Measurements from ENCODE around the gene LRRN3.

Gene LRRN3

DNA sequence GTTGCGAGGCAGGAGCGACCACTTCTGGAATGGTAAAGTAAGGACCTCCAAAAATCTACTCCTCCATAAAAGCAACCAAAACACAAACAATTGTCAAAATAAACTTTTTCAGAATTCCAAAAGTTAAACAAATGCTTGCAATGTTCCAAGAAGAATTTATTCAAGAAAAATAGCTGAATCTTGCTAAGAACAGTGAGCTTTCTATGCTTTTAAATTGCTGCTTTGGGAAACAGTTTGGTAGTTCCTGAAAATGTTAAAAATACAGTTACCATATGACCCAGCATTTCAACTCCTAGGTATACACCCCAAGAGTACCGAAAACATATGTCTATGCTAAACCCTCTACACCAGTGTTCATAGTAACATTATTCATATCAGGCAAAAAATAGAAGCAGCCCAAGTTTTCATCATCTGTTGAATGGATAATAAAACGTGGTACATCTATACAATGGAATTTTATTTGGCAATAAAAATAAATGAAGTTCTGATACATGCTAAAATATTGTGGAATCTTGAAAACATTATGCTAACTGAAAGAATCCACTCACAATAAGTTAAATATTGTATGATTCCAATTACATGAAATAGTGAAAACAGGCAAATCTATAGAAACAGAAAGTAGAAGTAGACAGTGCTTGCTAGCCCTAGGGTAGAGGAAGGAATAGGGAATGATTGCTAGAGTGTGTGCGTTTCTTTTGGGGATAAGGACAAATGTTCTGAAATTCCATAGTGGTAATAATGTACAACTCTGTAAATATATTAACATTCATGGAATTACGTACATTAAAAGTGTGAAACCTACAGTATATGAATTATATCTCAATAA is 57.0 kb downstream of the LRRN3 start:
- H3K36me3 ChIP-seq (ENCODE audit: control insufficient read depth in 2 of 2, insufficient read depth in 2 of 2, low read length in 2 of 2): no peaks in the 10 kb centered on the region
- H3K9ac ChIP-seq (ENCODE audit: low read depth in 1 of 2, low read length in 2 of 2): no peak overlapping the region
- H3K9me3 ChIP-seq (ENCODE audit: control insufficient read depth in 2 of 2, low read length in 2 of 2): no peaks in the 10 kb centered on the region
- no peak overlapping the region for H3K4me3 ChIP-seq (ENCODE audit: low read length in 2 of 2)
- H3K27me3 ChIP-seq (ENCODE audit: control insufficient read depth in 2 of 2, insufficient read depth in 2 of 2, low read length in 2 of 2): no peaks in the 10 kb centered on the region
- H3K27ac ChIP-seq (ENCODE audit: low read depth in 2 of 2, low read length in 2 of 2): no peak overlapping the region
- no peaks in the 10 kb centered on the region for H3K4me1 ChIP-seq (ENCODE audit: control insufficient read depth in 2 of 2, insufficient read depth in 2 of 2, low read length in 2 of 2)

DNA sequence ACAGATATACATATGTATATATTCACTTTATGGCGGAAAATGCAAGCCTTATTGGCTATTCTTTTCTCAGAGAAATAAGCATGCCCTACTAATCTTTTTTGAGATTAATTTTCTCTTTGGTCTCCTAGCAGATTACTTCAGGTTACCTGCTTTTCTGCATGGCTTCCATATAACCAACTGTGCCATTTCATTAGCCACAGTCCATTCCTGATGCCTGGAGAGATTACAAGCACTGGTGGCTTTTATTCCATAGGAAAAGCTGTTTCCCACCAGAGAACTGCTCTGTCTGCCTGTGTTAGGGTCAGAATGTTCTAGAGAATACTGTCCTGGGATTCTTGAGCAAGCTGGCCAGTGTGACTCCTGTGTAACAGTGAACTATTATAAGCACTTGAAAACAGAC is 59.8 kb downstream of the LRRN3 start:
- no peak overlapping the region for H3K9ac ChIP-seq (ENCODE audit: low read depth in 1 of 2, low read length in 2 of 2)
- H3K4me3 ChIP-seq (ENCODE audit: low read length in 2 of 2): no peak overlapping the region
- no peaks in the 10 kb centered on the region for H3K27me3 ChIP-seq (ENCODE audit: control insufficient read depth in 2 of 2, insufficient read depth in 2 of 2, low read length in 2 of 2)
- H3K27ac ChIP-seq (ENCODE audit: low read depth in 2 of 2, low read length in 2 of 2): no peak overlapping the region
- no peaks in the 10 kb centered on the region for H3K36me3 ChIP-seq (ENCODE audit: control insufficient read depth in 2 of 2, insufficient read depth in 2 of 2, low read length in 2 of 2)
- H3K4me1 ChIP-seq (ENCODE audit: control insufficient read depth in 2 of 2, insufficient read depth in 2 of 2, low read length in 2 of 2): no peaks in the 10 kb centered on the region
- H3K9me3 ChIP-seq (ENCODE audit: control insufficient read depth in 2 of 2, low read length in 2 of 2): no peaks in the 10 kb centered on the region

DNA sequence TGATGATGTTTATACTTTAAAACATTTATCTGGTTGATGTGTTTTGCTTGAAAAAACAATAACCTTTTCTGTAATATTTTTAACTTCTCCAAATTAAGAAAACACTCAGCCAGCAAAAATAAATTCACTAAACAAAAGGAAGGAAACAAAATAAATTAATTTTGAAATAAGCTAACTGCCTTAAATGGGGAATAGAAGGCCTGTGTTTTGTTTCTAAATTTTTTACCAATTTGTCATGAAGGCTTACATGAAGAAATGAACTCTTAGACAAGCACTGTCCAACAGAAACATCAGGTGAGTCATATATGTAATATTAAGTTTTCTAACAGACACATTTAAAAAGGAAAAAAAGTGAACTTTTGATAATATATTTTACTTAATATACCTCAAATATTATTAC is 68.5 kb downstream of the LRRN3 start:
- Histone ChIP-seq H3K9ac (ENCODE audit: low read depth in 1 of 2, low read length in 2 of 2) (no peak overlapping the region), H3K27me3 (ENCODE audit: control insufficient read depth in 2 of 2, insufficient read depth in 2 of 2, low read length in 2 of 2) (no peaks in the 10 kb centered on the region), H3K36me3 (ENCODE audit: control insufficient read depth in 2 of 2, insufficient read depth in 2 of 2, low read length in 2 of 2) (no peaks in the 10 kb centered on the region), H3K4me1 (ENCODE audit: control insufficient read depth in 2 of 2, insufficient read depth in 2 of 2, low read length in 2 of 2) (no peaks in the 10 kb centered on the region), H3K4me3 (ENCODE audit: low read length in 2 of 2) (no peak overlapping the region), H3K27ac (ENCODE audit: low read depth in 2 of 2, low read length in 2 of 2) (no peak overlapping the region), H3K9me3 (ENCODE audit: control insufficient read depth in 2 of 2, low read length in 2 of 2) (no peaks in the 10 kb centered on the region)

DNA sequence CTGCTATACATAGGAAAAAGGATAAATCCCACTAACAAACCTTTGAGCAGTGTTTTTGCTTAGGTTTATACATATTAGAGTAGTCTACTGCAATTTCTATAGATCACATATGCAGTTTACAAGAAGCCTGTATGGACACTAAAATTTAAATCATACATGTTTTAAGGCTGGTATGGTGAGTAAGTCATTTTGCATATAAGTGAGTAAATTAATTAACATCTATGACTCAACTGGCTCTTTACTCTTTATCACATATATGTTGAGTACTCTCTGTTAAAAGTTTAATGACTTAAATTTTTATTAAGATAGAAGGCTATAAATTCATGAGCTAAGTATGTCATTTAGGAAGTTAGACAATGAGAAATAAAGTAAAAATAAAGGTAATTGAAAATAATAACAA is 69.4 kb downstream of the LRRN3 start:
- Histone ChIP-seq H3K36me3 (ENCODE audit: control insufficient read depth in 2 of 2, insufficient read depth in 2 of 2, low read length in 2 of 2) (no peaks in the 10 kb centered on the region), H3K27me3 (ENCODE audit: control insufficient read depth in 2 of 2, insufficient read depth in 2 of 2, low read length in 2 of 2) (no peaks in the 10 kb centered on the region), H3K27ac (ENCODE audit: low read depth in 2 of 2, low read length in 2 of 2) (no peak overlapping the region), H3K9me3 (ENCODE audit: control insufficient read depth in 2 of 2, low read length in 2 of 2) (no peaks in the 10 kb centered on the region), H3K4me3 (ENCODE audit: low read length in 2 of 2) (no peak overlapping the region), H3K4me1 (ENCODE audit: control insufficient read depth in 2 of 2, insufficient read depth in 2 of 2, low read length in 2 of 2) (no peaks in the 10 kb centered on the region), H3K9ac (ENCODE audit: low read depth in 1 of 2, low read length in 2 of 2) (no peak overlapping the region)

DNA sequence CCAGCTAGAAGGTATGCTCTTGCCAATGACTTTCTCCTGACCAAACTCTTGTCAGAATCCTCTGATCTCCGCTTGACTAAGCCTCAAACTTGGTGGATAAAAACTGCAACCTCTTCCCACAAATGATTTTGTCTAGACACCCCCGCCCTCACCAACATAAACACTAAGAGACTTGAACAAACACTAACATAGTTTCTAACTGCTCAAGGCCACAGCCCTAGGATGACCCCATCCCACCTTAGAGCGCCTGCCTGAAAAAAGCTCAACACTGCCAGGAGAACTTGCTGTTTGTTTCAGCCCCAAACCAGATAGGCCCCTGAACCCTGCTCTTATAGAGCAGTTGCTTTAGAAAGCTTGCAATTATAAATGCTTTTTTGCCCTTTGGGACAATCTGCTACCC is 71.8 kb downstream of the LRRN3 start:
- Histone ChIP-seq H3K4me3 (ENCODE audit: low read length in 2 of 2) (no peak overlapping the region), H3K27me3 (ENCODE audit: control insufficient read depth in 2 of 2, insufficient read depth in 2 of 2, low read length in 2 of 2) (no peaks in the 10 kb centered on the region), H3K27ac (ENCODE audit: low read depth in 2 of 2, low read length in 2 of 2) (no peak overlapping the region), H3K36me3 (ENCODE audit: control insufficient read depth in 2 of 2, insufficient read depth in 2 of 2, low read length in 2 of 2) (no peaks in the 10 kb centered on the region), H3K9ac (ENCODE audit: low read depth in 1 of 2, low read length in 2 of 2) (no peak overlapping the region), H3K4me1 (ENCODE audit: control insufficient read depth in 2 of 2, insufficient read depth in 2 of 2, low read length in 2 of 2) (no peaks in the 10 kb centered on the region), H3K9me3 (ENCODE audit: control insufficient read depth in 2 of 2, low read length in 2 of 2) (no peaks in the 10 kb centered on the region)

DNA sequence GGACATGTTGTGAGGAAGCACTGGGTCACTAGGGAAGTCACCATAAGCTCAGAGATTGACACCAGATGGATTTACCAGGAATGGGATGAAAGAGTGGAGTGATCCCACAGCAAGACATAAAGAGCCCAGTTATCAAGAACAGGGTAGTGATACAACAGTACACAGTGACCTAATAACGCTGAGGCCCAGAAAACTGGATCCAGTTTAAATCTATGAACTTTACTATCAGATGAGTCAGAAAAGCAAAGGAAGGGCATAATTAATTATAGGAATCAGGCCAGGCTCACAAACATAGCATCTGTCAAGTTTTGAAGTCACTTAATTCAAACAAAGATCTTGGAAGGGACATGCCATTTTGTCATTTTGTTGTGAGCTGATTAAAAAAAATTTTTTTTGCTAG is 73.5 kb downstream of the LRRN3 start:
- Histone ChIP-seq H3K9ac (ENCODE audit: low read depth in 1 of 2, low read length in 2 of 2) (no peak overlapping the region), H3K4me1 (ENCODE audit: control insufficient read depth in 2 of 2, insufficient read depth in 2 of 2, low read length in 2 of 2) (no peaks in the 10 kb centered on the region), H3K27me3 (ENCODE audit: control insufficient read depth in 2 of 2, insufficient read depth in 2 of 2, low read length in 2 of 2) (no peaks in the 10 kb centered on the region), H3K27ac (ENCODE audit: low read depth in 2 of 2, low read length in 2 of 2) (no peak overlapping the region), H3K36me3 (ENCODE audit: control insufficient read depth in 2 of 2, insufficient read depth in 2 of 2, low read length in 2 of 2) (no peaks in the 10 kb centered on the region), H3K4me3 (ENCODE audit: low read length in 2 of 2) (no peak overlapping the region), H3K9me3 (ENCODE audit: control insufficient read depth in 2 of 2, low read length in 2 of 2) (no peaks in the 10 kb centered on the region)

DNA sequence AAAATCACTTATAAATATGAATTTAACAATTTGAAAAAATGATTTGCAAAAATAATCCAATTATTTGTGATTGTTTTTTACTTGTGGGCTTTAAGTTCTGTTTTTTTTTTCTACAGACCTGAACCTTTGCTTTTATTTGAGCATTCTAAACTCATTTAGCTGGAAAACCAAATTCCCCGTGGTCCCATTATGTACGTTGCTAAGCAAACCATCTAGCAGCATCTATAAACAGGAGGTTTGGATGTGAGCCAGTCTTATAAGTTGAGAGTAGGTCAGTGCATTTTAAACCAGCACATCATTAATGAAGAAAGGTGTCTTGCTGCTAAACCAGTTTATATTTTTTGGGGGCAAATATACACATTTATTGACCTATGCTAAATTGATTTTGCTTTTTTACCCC is 77.3 kb downstream of the LRRN3 start:
- no peaks in the 10 kb centered on the region for H3K9me3 ChIP-seq (ENCODE audit: control insufficient read depth in 2 of 2, low read length in 2 of 2)
- no peak overlapping the region for H3K27ac ChIP-seq (ENCODE audit: low read depth in 2 of 2, low read length in 2 of 2)
- H3K9ac ChIP-seq (ENCODE audit: low read depth in 1 of 2, low read length in 2 of 2): no peak overlapping the region
- no peaks in the 10 kb centered on the region for H3K4me1 ChIP-seq (ENCODE audit: control insufficient read depth in 2 of 2, insufficient read depth in 2 of 2, low read length in 2 of 2)
- no peak overlapping the region for H3K4me3 ChIP-seq (ENCODE audit: low read length in 2 of 2)
- H3K36me3 ChIP-seq (ENCODE audit: control insufficient read depth in 2 of 2, insufficient read depth in 2 of 2, low read length in 2 of 2): no peaks in the 10 kb centered on the region
- no peaks in the 10 kb centered on the region for H3K27me3 ChIP-seq (ENCODE audit: control insufficient read depth in 2 of 2, insufficient read depth in 2 of 2, low read length in 2 of 2)

DNA sequence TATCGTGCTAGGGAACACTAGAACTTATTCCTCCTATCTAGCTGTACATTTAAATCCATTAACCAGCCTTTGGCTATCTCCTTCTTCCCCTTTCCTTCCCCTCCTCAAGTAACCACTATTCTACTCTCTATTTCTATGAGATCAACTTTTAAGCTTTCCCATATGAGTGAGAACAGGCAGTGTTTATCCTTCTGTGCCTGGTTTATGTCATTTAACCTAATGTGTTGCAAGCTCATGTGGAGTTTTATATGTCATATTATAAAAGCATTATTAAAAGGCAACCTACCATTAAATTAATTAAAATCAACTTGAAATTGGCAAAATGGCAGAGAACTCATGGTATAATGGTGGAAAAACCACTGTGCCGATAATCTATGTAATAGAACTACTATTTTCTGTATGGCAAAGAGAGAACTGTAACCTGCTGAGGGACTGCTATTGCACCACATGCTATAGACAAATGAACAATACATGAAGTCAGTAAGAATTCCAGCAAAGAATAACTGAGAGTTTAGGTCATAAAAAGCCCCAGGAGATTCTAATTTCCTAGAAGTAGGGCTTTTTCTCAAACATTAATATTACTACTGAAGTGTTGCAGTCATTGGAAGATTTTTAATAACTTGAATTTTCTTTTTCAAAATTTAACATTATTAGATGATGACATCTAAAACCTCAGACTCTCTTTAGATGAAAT is 81.8 kb downstream of the LRRN3 start:
- Histone ChIP-seq H3K27me3 (ENCODE audit: control insufficient read depth in 2 of 2, insufficient read depth in 2 of 2, low read length in 2 of 2) (no peaks in the 10 kb centered on the region), H3K4me1 (ENCODE audit: control insufficient read depth in 2 of 2, insufficient read depth in 2 of 2, low read length in 2 of 2) (no peaks in the 10 kb centered on the region), H3K4me3 (ENCODE audit: low read length in 2 of 2) (no peak overlapping the region), H3K9ac (ENCODE audit: low read depth in 1 of 2, low read length in 2 of 2) (no peak overlapping the region), H3K27ac (ENCODE audit: low read depth in 2 of 2, low read length in 2 of 2) (no peak overlapping the region), H3K9me3 (ENCODE audit: control insufficient read depth in 2 of 2, low read length in 2 of 2) (no peaks in the 10 kb centered on the region), H3K36me3 (ENCODE audit: control insufficient read depth in 2 of 2, insufficient read depth in 2 of 2, low read length in 2 of 2) (no peaks in the 10 kb centered on the region)

DNA sequence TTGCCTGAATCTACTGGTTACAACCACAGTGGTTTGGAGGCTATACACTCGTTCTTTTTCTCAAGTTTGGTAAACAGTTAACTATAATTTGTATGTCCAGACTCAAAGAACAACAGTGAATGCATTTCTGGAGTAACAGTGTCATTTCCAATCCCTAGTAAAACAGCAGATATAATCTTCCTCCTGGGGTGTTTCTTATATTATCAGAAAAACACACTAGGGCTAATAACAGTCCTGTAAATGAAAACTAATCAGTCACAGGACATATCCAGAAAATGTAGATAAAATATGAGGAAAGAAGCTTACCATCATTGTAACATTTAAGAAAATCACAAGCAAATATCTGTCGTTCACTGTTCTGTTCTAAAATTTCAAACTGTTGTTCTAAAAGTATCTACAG is 82.6 kb downstream of the LRRN3 start:
- Histone ChIP-seq H3K27me3 (ENCODE audit: control insufficient read depth in 2 of 2, insufficient read depth in 2 of 2, low read length in 2 of 2) (no peaks in the 10 kb centered on the region), H3K4me3 (ENCODE audit: low read length in 2 of 2) (no peak overlapping the region), H3K36me3 (ENCODE audit: control insufficient read depth in 2 of 2, insufficient read depth in 2 of 2, low read length in 2 of 2) (no peaks in the 10 kb centered on the region), H3K4me1 (ENCODE audit: control insufficient read depth in 2 of 2, insufficient read depth in 2 of 2, low read length in 2 of 2) (no peaks in the 10 kb centered on the region), H3K27ac (ENCODE audit: low read depth in 2 of 2, low read length in 2 of 2) (no peak overlapping the region), H3K9me3 (ENCODE audit: control insufficient read depth in 2 of 2, low read length in 2 of 2) (no peaks in the 10 kb centered on the region), H3K9ac (ENCODE audit: low read depth in 1 of 2, low read length in 2 of 2) (no peak overlapping the region)

DNA sequence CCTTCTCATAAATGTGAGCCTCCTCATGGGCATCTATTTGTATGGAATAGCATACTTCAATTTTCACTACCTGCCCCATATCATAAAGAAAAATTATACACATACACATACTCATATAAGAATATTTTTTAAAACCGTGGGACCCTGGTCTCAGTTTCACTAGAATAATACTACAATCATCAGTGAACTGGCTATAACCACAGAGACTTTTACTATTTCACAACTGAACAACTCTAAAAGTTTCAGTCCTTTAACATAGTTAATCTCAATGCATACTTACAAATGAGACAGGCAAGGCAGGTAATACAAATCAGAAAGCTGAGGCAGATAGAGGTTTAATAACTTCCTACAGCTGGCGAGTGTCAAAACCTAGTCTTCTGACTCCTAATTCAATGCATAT is 83.1 kb downstream of the LRRN3 start:
- no peaks in the 10 kb centered on the region for H3K36me3 ChIP-seq (ENCODE audit: control insufficient read depth in 2 of 2, insufficient read depth in 2 of 2, low read length in 2 of 2)
- H3K9ac ChIP-seq (ENCODE audit: low read depth in 1 of 2, low read length in 2 of 2): no peak overlapping the region
- H3K27ac ChIP-seq (ENCODE audit: low read depth in 2 of 2, low read length in 2 of 2): no peak overlapping the region
- no peak overlapping the region for H3K4me3 ChIP-seq (ENCODE audit: low read length in 2 of 2)
- H3K27me3 ChIP-seq (ENCODE audit: control insufficient read depth in 2 of 2, insufficient read depth in 2 of 2, low read length in 2 of 2): no peaks in the 10 kb centered on the region
- no peaks in the 10 kb centered on the region for H3K9me3 ChIP-seq (ENCODE audit: control insufficient read depth in 2 of 2, low read length in 2 of 2)
- no peaks in the 10 kb centered on the region for H3K4me1 ChIP-seq (ENCODE audit: control insufficient read depth in 2 of 2, insufficient read depth in 2 of 2, low read length in 2 of 2)

Data from mucosa of rectum (tissue), 2 donors.